A673 (cell line): ENCODE measurements around the gene SURF1.

Experiments used
- EZH2 ChIP-seq: fragments of 200-600 bp; sonication (generic); IDR thresholded peaks from 2 replicates; pipeline ENCODE4 v1.6.1; 2017; ENCODE audit warnings: borderline replicate concordance, low read depth, mild to moderate bottlenecking, mixed read lengths, antibody characterized with exemption, low read length; ENCODE audit not compliant: poor library complexity, severe bottlenecking
- TF ChIP-seq, protein P1 (sequence below): fragments of 300-800, 200-600 bp; sonication (generic); conservative IDR thresholded peaks from 2 replicates; pipeline ENCODE4 v1.5.1; 2017; ENCODE audit warnings: low read depth, mild to moderate bottlenecking, antibody characterized with exemption, low read length, moderate library complexity, mixed read lengths

DNA sequence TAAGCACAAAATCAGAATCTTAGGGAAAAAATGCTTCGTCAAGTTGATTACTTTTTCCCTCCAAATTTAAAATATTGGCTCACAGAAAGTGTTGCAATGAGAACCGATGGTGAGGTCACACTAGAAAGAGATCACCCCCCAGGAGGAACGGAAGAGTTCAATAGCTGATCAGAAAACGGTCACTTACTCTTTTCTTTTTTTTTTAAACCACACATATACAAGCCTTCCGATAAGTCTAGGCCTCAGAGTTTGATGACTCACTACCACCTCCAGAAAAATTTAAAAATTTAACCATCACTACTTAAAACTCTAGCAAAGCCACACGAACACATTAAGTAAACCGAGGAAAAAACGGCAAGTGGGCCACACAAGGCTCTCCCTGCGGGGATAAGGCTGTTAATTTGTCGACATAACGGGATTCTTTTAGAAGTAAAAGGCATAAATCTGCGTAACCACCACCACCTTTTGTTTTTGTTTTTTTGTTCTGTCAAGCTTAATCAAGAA lies 18.4 kb upstream of the SURF1 start:
- TF ChIP-seq, protein P1, sequence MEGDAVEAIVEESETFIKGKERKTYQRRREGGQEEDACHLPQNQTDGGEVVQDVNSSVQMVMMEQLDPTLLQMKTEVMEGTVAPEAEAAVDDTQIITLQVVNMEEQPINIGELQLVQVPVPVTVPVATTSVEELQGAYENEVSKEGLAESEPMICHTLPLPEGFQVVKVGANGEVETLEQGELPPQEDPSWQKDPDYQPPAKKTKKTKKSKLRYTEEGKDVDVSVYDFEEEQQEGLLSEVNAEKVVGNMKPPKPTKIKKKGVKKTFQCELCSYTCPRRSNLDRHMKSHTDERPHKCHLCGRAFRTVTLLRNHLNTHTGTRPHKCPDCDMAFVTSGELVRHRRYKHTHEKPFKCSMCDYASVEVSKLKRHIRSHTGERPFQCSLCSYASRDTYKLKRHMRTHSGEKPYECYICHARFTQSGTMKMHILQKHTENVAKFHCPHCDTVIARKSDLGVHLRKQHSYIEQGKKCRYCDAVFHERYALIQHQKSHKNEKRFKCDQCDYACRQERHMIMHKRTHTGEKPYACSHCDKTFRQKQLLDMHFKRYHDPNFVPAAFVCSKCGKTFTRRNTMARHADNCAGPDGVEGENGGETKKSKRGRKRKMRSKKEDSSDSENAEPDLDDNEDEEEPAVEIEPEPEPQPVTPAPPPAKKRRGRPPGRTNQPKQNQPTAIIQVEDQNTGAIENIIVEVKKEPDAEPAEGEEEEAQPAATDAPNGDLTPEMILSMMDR: no peak
- TF ChIP-seq EZH2: no peak
